Measurements from ENCODE around the gene PTPRR.

DNA sequence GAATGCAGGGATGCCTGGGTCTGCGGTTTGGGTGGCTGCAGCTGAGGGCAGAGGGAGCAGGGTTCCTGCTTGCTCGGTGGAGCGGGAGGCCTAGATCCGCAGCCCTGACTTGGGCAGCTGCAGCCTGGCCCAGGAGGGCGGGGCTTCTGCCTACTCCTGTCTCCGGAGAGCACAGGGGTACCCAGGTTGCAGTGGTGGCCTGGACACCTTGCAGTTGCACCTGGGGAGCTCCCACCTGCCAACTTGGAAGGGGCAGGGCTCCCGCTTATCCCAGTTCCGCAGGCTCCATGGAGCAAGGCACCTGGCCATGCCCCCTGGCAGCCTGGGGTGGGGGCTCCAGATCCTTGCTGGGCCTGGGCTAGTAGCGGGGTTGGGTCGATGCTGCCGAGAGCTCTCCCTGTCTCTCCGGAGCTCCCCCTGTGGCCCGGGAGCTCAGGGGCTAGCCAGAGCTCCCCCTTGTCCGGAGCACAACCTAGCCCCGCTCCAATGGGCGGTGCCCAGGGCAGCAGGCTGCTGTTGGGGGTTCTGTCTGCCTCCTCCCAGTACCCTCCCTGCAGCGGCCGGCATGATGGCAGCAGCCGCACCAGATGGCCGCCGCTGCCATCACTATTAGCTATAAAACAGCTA is 136.4 kb downstream of the PTPRR start:
- TF ChIP-seq SIN3A (IDR thresholded peaks at IDR 0.05; ENCODE audit: borderline replicate concordance, insufficient read depth, low read length): no peak
- TF ChIP-seq, protein P1, sequence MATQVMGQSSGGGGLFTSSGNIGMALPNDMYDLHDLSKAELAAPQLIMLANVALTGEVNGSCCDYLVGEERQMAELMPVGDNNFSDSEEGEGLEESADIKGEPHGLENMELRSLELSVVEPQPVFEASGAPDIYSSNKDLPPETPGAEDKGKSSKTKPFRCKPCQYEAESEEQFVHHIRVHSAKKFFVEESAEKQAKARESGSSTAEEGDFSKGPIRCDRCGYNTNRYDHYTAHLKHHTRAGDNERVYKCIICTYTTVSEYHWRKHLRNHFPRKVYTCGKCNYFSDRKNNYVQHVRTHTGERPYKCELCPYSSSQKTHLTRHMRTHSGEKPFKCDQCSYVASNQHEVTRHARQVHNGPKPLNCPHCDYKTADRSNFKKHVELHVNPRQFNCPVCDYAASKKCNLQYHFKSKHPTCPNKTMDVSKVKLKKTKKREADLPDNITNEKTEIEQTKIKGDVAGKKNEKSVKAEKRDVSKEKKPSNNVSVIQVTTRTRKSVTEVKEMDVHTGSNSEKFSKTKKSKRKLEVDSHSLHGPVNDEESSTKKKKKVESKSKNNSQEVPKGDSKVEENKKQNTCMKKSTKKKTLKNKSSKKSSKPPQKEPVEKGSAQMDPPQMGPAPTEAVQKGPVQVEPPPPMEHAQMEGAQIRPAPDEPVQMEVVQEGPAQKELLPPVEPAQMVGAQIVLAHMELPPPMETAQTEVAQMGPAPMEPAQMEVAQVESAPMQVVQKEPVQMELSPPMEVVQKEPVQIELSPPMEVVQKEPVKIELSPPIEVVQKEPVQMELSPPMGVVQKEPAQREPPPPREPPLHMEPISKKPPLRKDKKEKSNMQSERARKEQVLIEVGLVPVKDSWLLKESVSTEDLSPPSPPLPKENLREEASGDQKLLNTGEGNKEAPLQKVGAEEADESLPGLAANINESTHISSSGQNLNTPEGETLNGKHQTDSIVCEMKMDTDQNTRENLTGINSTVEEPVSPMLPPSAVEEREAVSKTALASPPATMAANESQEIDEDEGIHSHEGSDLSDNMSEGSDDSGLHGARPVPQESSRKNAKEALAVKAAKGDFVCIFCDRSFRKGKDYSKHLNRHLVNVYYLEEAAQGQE (IDR thresholded peaks at IDR 0.05; ENCODE audit: insufficient read depth in 1 of 2, low read depth in 2 of 2, low read length in 2 of 2): no peak
